ENCODE measurements around the gene PSMD6.

GRCh38 chr3:64038253-64038767 lies 15.0 kb upstream of the PSMD6 start:
- TF ChIP-seq REST (IDR thresholded peaks at IDR 0.05; ENCODE audit: insufficient read depth in 1 of 2, low read depth in 2 of 2, low read length in 2 of 2) (no peak), POLR2AphosphoS5 (IDR thresholded peaks at IDR 0.05; ENCODE audit: low read depth, low read length) (no peak), TAF1 (IDR thresholded peaks at IDR 0.05; ENCODE audit: borderline replicate concordance, insufficient read depth, low read length) (no peak), SIN3A (IDR thresholded peaks at IDR 0.05; ENCODE audit: borderline replicate concordance, insufficient read depth, low read length) (no peak), FOXP2 (optimal IDR thresholded peaks at IDR 0.05; ENCODE audit: borderline replicate concordance, extremely low read depth, extremely low read length, insufficient read depth) (no peak)

Measured in PFSK-1 (cell line).